LNCAP (cell line): ENCODE data around the gene ECE2.

Experiments used
- TF ChIP-seq, protein P1 (sequence below): fragments of 450-650 bp; IDR thresholded peaks from 2 replicates; pipeline ENCODE4 v1.5.1; 2017; ENCODE audit warnings: mild to moderate bottlenecking

ECE2 gene

DNA sequence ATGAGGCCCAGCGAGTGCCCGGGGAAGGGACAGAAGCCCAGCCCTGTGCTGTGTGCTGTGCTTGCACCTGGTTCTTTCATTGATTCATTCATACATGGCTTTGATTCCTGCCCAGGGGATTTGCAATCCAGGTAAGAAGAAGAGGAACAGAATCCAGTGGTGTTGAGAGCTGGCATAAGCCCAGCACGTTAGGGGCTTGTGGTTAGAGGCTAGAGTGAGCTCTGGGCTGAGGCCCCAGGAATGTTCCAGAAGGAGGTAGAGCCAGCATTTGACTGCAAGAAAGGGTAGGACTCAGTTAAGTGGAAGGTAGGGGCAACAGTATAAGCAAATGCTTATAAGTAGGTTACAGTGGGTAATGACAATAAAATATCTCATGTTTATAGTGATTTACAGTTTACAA lies 44.2 kb upstream of the ECE2 start:
- TF ChIP-seq, protein P1, sequence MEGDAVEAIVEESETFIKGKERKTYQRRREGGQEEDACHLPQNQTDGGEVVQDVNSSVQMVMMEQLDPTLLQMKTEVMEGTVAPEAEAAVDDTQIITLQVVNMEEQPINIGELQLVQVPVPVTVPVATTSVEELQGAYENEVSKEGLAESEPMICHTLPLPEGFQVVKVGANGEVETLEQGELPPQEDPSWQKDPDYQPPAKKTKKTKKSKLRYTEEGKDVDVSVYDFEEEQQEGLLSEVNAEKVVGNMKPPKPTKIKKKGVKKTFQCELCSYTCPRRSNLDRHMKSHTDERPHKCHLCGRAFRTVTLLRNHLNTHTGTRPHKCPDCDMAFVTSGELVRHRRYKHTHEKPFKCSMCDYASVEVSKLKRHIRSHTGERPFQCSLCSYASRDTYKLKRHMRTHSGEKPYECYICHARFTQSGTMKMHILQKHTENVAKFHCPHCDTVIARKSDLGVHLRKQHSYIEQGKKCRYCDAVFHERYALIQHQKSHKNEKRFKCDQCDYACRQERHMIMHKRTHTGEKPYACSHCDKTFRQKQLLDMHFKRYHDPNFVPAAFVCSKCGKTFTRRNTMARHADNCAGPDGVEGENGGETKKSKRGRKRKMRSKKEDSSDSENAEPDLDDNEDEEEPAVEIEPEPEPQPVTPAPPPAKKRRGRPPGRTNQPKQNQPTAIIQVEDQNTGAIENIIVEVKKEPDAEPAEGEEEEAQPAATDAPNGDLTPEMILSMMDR = no peak

DNA sequence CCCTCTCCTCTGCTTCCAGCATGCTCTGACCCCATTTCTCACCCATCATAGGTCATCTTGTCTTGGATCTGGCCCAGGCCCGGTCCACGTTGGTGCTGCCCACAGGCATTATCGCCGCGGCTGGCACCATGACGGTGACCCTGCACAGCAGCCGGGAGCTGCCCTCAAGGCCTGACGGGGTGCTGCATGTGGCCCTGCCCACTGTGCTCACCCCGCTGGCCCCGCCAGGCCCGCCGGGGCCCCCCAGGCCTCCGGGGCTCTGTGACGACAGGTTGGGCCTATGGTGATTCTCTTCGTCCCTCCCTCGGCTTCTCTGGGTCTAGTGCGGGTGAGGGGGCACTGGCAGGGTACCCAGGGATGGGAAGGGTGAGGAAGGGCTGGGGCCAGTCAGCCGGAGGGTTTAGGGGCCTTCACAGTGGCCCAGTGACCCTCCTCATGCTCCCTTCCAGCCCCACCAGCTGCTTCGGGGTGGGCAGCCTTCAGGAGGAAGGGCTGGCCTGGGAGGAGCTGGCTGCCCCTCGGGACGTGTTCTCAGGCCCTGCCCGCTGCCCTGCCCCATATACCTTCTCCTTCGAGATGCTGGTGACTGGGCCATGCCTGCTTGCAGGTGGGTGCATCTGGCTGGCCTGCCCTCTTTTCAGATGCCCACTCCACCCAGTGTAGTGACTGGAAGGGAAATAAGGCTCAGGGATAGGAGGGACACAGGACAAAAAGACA lies 42.5 kb upstream of the ECE2 start:
- TF ChIP-seq, protein P1 = no peak

DNA sequence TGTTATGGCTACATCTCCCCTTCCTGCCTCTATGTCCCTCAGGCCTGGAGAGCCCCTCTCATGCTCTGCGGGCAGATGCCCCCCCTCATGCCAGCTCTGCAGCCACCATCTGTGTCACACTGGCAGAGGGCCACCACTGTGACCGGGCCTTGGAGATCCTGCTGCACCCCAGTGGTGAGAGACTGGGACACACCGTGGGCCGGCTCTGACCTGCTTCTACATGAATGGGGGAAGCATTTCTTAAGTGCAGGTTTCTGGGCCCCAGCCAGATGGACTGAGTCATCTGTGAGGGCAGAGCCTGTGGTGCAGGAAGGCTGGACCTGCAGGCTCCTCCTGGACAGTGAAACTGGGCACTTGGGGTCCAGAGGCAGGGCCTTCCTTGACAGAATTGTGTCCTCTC lies 41.6 kb upstream of the ECE2 start:
- TF ChIP-seq, protein P1 = no peak

DNA sequence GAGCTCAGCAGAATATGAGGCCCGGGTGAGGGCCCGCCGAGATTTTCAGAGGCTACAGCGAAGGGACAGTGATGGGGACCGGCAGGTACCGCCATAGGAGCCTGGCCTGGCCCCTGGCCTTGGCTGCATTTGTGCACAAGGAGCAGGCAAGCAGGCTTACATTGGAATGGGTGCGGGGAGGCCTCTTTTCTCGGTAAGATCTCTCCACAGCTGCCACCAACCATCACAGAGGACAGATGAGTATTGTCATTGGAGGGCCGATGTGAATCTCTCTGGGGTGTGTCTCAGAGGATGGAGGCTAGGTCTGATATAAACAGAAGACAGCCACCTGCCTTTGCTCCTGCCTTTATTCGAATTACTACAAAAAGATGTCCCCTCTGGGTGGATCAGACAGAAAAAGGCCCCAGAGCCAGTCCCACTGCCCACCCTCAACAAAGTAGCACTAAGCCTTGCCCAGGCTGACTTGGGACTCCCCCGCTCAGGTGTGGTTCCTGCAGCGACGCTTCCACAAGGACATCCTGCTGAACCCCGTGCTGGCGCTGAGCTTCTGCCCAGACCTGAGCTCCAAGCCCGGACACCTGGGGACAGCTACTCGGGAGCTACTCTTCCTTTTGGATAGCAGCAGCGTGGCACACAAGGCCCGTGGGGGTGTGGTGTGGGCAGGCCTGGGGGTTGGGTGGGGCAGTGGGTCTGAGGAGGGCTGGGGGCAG lies 41.0 kb upstream of the ECE2 start:
- TF ChIP-seq, protein P1 = no peak

DNA sequence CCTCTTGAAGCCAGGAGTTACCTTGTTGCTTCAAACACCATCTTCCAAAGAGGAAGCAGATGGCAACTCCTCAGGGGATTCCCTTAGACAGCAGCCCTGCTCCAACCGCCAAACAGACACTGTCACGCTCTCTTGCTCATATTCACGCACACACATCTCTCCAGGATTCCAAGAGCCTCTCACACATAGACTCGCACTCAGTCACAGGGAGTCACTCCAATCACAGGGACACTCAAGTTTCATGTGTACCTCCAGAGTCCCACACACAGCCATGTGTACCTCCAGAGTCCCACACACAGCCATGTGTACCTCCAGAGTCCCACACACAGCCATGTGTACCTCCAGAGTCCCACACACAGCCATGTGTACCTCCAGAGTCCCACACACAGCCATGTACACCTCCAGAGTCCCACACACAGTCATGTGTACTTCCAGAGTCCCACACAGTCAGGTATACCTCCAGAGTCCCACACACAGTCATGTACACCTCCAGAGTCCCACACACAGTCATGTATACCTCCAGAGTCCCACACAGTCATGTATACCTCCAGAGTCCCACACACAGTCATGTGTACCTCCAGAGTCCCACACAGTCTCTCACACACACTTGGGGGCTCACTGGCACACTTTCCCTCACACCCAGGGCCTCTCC lies 40.3 kb upstream of the ECE2 start:
- TF ChIP-seq, protein P1 = no peak

DNA sequence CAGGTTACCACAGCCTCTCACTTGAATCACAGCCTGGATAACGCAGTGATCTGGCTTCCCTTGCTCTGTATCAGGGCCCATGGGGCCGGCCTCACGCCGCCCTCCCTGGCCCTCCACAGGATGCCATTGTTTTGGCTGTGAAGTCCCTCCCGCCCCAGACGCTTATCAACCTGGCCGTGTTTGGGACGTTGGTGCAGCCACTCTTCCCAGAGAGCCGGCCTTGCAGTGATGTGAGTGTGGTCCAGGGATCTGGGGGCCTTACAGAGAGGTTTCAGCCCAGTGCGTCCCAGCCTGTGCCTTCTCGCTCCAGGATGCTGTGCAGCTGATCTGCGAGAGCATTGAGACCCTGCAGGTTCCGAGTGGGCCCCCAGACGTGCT lies 39.8 kb upstream of the ECE2 start:
- TF ChIP-seq, protein P1 = no peak

DNA sequence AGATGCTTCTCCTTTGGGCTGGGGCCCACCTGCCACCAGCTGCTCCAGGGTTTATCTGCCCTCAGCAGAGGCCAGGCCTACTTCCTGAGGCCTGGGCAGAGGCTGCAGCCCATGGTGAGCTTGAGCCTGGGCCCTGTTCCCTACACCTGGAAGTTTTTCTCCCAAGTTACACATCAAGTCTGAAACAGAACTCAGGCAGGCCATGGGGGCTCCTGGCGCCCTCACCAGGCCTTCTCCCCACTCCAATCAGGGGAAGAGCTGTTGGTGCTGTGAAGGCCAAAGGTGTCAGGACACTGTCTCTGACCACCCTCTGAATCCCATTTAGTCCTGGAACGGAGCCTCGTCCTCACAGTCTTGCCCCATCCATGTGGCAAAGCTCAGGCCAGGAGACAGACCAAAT lies 39.2 kb upstream of the ECE2 start:
- TF ChIP-seq, protein P1 = no peak
